ENCODE results near the gene DNMT3A. TPM values are rescaled to one million over a fixed set of nuclear protein-coding genes. Genes with fewer than 3 reads are reported as not detected.

Gene DNMT3A
- total RNA-seq, 1 experiment from 2014 or later: 12.2 TPM

DNA sequence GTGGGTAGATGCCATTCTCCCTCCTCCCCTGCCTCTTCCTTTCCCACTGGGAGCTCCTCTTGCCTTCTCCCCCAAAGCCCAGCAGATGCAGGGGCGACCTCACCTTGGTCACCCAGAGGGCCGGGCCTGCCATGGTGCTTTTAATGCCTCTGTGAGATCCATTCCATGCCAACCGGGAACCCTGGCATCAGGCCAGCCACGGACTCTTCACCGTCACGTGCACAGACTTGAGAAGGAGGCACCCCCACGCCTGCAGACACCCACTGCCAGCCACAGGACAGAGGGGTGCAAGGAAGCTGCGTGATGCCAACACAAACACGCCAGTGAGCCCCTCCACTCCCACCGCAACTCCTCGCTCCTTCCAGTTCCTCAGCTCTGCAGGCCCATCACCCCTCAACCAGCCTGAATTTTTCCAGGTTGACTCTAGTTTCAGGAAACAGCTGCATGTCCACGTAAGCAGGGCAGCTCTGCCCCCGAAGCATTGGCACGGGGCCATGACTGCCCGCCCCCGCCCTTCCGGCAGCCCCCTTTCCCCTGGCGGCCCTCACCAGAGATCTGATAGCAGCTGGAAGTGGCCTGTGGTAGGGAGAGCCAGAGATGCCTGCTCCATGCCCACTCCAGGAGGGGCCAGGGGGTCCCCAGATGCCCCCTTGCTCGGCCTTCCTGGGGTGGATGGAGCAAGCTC is 50.8 kb downstream of the DNMT3A start:
- ChIA-PET POLR2A (ENCODE audit: unreplicated experiment) (no interaction called here), CTCF (no interaction called here)
- Histone ChIP-seq H3K4me3 (ENCODE audit: low read length) (no peak overlapping the region), H3K9me2 (replicated peaks; ENCODE audit: low read length) (no peaks in the 10 kb centered on the region), H3K4me1 (ENCODE audit: insufficient read depth, low read length) (peaks cover 8% of the 10 kb centered on the region), H3K9ac (ENCODE audit: low read length) (no peak overlapping the region), H2AFZ (ENCODE audit: low read length) (no peak overlapping the region), H3F3A (ENCODE audit: low read length, unreplicated experiment) (no peaks in the 10 kb centered on the region), H3K4me2 (ENCODE audit: low read length) (no peak overlapping the region), H3K36me3 (ENCODE audit: low read depth, low read length) (no peaks in the 10 kb centered on the region), H4K20me1 (ENCODE audit: low read length) (no peaks in the 10 kb centered on the region), H3K79me2 (ENCODE audit: low read length) (no peaks in the 10 kb centered on the region), H3K9me3 (ENCODE audit: low read length) (no peaks in the 10 kb centered on the region), H3K27me3 (ENCODE audit: low read length) (no peaks in the 10 kb centered on the region), H3K27ac (ENCODE audit: low read length) (no peak overlapping the region)
- TF ChIP-seq EZH2phosphoT487 (IDR thresholded peaks at IDR 0.05; ENCODE audit: borderline replicate concordance, low read length) (no peak), EZH2 (IDR thresholded peaks at IDR 0.05; ENCODE audit: low read length, unreplicated experiment) (no peak), CTCF (conservative IDR thresholded peaks at IDR 0.05; ENCODE audit: low read depth, low read length) (no peak)
- BruUV-seq (replicated peaks): no TSS peak
- intact Hi-C loops (cut with micrococcal nuclease): no loop called here
- no peak for ATAC-seq
- no peak for DNase-seq

- Histone ChIP-seq H3K9ac (ENCODE audit: low read length) (no peak overlapping the region), H3K27me3 (ENCODE audit: low read length) (no peaks in the 10 kb centered on the region), H3F3A (ENCODE audit: low read length, unreplicated experiment) (no peaks in the 10 kb centered on the region), H3K9me2 (replicated peaks; ENCODE audit: low read length) (no peaks in the 10 kb centered on the region), H3K36me3 (ENCODE audit: low read depth, low read length) (no peaks in the 10 kb centered on the region), H3K4me2 (ENCODE audit: low read length) (no peak overlapping the region), H3K79me2 (ENCODE audit: low read length) (no peaks in the 10 kb centered on the region), H2AFZ (ENCODE audit: low read length) (no peak overlapping the region), H3K27ac (ENCODE audit: low read length) (no peak overlapping the region), H3K4me1 (ENCODE audit: insufficient read depth, low read length) (no peaks in the 10 kb centered on the region), H4K20me1 (ENCODE audit: low read length) (no peaks in the 10 kb centered on the region), H3K9me3 (ENCODE audit: low read length) (no peaks in the 10 kb centered on the region), H3K4me3 (ENCODE audit: low read length) (no peak overlapping the region)
- POLR2A ChIA-PET (ENCODE audit: unreplicated experiment): no interaction called here
- BruUV-seq (replicated peaks): no TSS peak
- ATAC-seq (no peak), DNase-seq (no peak)
- CTCF ChIA-PET: no interaction called here
- no peak for TF ChIP-seq EZH2phosphoT487 (IDR thresholded peaks at IDR 0.05; ENCODE audit: borderline replicate concordance, low read length)
- no peak for TF ChIP-seq EZH2 (IDR thresholded peaks at IDR 0.05; ENCODE audit: low read length, unreplicated experiment)
- no peak for TF ChIP-seq CTCF (conservative IDR thresholded peaks at IDR 0.05; ENCODE audit: low read depth, low read length)
- intact Hi-C loops (cut with micrococcal nuclease): no loop called here
These were observed 54.8 kb downstream of the DNMT3A start for GRCh38 chr2:25286723-25287483.

GRCh38 chr2:25286025-25286400 is 55.7 kb downstream of the DNMT3A start:
- no peaks in the 10 kb centered on the region for H3K79me2 ChIP-seq (ENCODE audit: low read length)
- no peaks in the 10 kb centered on the region for H3K4me1 ChIP-seq (ENCODE audit: insufficient read depth, low read length)
- no peak overlapping the region for H3K4me3 ChIP-seq (ENCODE audit: low read length)
- no peaks in the 10 kb centered on the region for H4K20me1 ChIP-seq (ENCODE audit: low read length)
- DNase-seq (no peak), ATAC-seq (no peak)
- H2AFZ ChIP-seq (ENCODE audit: low read length): no peak overlapping the region
- H3K9ac ChIP-seq (ENCODE audit: low read length): no peak overlapping the region
- H3K9me2 ChIP-seq (replicated peaks; ENCODE audit: low read length): no peaks in the 10 kb centered on the region
- no peak overlapping the region for H3K4me2 ChIP-seq (ENCODE audit: low read length)
- no peaks in the 10 kb centered on the region for H3K27me3 ChIP-seq (ENCODE audit: low read length)
- H3K27ac ChIP-seq (ENCODE audit: low read length): no peak overlapping the region
- ChIA-PET POLR2A (ENCODE audit: unreplicated experiment) (no interaction called here), CTCF (no interaction called here)
- no peaks in the 10 kb centered on the region for H3K9me3 ChIP-seq (ENCODE audit: low read length)
- TF ChIP-seq CTCF (conservative IDR thresholded peaks at IDR 0.05; ENCODE audit: low read depth, low read length) (no peak), EZH2phosphoT487 (IDR thresholded peaks at IDR 0.05; ENCODE audit: borderline replicate concordance, low read length) (no peak), EZH2 (IDR thresholded peaks at IDR 0.05; ENCODE audit: low read length, unreplicated experiment) (no peak)
- H3K36me3 ChIP-seq (ENCODE audit: low read depth, low read length): no peaks in the 10 kb centered on the region
- intact Hi-C loops (cut with micrococcal nuclease): no loop called here
- no TSS peak for BruUV-seq (replicated peaks)
- H3F3A ChIP-seq (ENCODE audit: low read length, unreplicated experiment): no peaks in the 10 kb centered on the region

All from PC-3 (cell line).